OCI-LY1 (cell line): ENCODE data around the gene ELAVL1.
"Not testable (repeated sequence)": the region's sequence is repeated elsewhere in the genome, so short reads cannot be mapped to it uniquely, and the experiment has no call there.

ENCODE experiments used
- H2AFZ ChIP-seq: fragments of 200-600 bp; sonication (generic), shearing (Covaris generic); 2 replicates; pipeline ENCODE4 v1.6.0; 2014; ENCODE audit warnings: antibody characterized with exemption, mild to moderate bottlenecking, low read length
- H3F3A ChIP-seq: fragments of 200-600 bp; sonication (generic), shearing (Covaris generic); 2 replicates; pipeline ENCODE4 v1.6.0; 2014; ENCODE audit warnings: mild to moderate bottlenecking, antibody characterized with exemption, low read length, moderate library complexity; ENCODE audit not compliant: insufficient read depth
- H3K27ac ChIP-seq: fragments of 200-600 bp; sonication (generic); 2 replicates; pipeline ENCODE4 v1.5.1; 2014; ENCODE audit warnings: low read length, mixed run types, mild to moderate bottlenecking, low read depth; ENCODE audit not compliant: poor library complexity, severe bottlenecking
- H3K27me3 ChIP-seq: fragments of 200-600 bp; sonication (generic); 2 replicates; pipeline ENCODE4 v1.6.0; 2014; ENCODE audit warnings: antibody characterized with exemption, mild to moderate bottlenecking, low read length, moderate library complexity; ENCODE audit not compliant: insufficient read depth
- H3K36me3 ChIP-seq: fragments of 200-600 bp; sonication (generic); 2 replicates; pipeline ENCODE4 v1.6.1; 2014; ENCODE audit warnings: mild to moderate bottlenecking, antibody characterized with exemption, low read length, moderate library complexity, mixed read lengths; ENCODE audit not compliant: insufficient read depth
- H3K4me1 ChIP-seq: fragments of 200-600 bp; sonication (generic); 2 replicates; pipeline ENCODE4 v1.5.1; 2014; ENCODE audit warnings: mild to moderate bottlenecking, low read length, moderate library complexity; ENCODE audit not compliant: insufficient read depth, severe bottlenecking
- H3K4me2 ChIP-seq: fragments of 200-600 bp; sonication (generic), shearing (Covaris generic); 2 replicates; pipeline ENCODE4 v1.6.1; 2014; ENCODE audit warnings: low read length
- H3K4me3 ChIP-seq: fragments of 200-600 bp; sonication (generic); 2 replicates; pipeline ENCODE4 v1.5.1; 2014; ENCODE audit warnings: low read length, low read depth, mild to moderate bottlenecking, mixed read lengths; ENCODE audit not compliant: poor library complexity, severe bottlenecking
- H3K79me2 ChIP-seq: fragments of 200-600 bp; shearing (Covaris generic); 2 replicates; pipeline ENCODE4 v1.6.1; 2016; ENCODE audit warnings: mixed run types, low read length, mixed read lengths; ENCODE audit not compliant: insufficient read depth
- H3K9ac ChIP-seq: fragments of 200-600 bp; sonication (generic), shearing (Covaris generic); 2 replicates; pipeline ENCODE4 v1.6.1; 2014; ENCODE audit warnings: mild to moderate bottlenecking, low read length, mixed read lengths
- H3K9me2 ChIP-seq: fragments of 200-600 bp; sonication (generic), shearing (Covaris generic); 2 replicates; pipeline ENCODE4 v1.6.1; 2014; ENCODE audit warnings: low read depth, mild to moderate bottlenecking, low read length, mixed read lengths
- H3K9me3 ChIP-seq: fragments of 200-600 bp; shearing (Covaris generic); 2 replicates; pipeline ENCODE4 v1.6.1; 2014; ENCODE audit warnings: low read length, mixed read lengths
- H4K20me1 ChIP-seq: fragments of 200-600 bp; sonication (generic), shearing (Covaris generic); 2 replicates; pipeline ENCODE4 v1.6.0; 2016; ENCODE audit warnings: mild to moderate bottlenecking, low read length; ENCODE audit not compliant: insufficient read depth
- EZH2 ChIP-seq: fragments of 200-600 bp; sonication (generic), shearing (Covaris generic); IDR thresholded peaks from 2 replicates; pipeline ENCODE4 v1.8.0; 2017; ENCODE audit warnings: borderline replicate concordance, mixed run types, mild to moderate bottlenecking, antibody characterized with exemption, low read length, moderate library complexity, mixed read lengths
- TF ChIP-seq, protein P1 (sequence below): fragments of 200-600 bp; sonication (generic), shearing (Covaris generic); IDR thresholded peaks from 2 replicates; pipeline ENCODE4 v1.5.1; 2017; ENCODE audit warnings: mild to moderate bottlenecking, antibody characterized with exemption, low read length, moderate library complexity, mixed read lengths

The ELAVL1 gene

DNA sequence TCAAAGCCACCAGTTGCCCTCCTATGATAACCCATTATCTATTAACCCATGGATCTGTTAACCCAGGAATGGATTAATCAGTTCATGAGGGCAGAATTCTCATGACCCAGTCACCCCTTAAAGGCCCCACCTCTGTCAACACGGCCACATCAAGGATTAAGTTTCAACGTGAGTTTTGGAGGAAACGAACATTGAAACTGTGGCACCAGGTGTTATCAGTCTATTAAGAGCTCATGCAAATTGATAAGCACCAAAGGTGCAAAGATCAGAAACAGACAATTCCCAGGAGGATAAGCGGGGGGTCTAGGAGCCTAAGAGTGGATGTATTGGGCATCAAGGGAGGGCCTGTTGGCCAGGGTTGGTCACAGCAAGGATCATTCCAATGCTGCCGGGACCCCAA, 19.9 kb upstream of the ELAVL1 start:
- no peak overlapping the region for H3K9ac ChIP-seq
- TF ChIP-seq, protein P1, sequence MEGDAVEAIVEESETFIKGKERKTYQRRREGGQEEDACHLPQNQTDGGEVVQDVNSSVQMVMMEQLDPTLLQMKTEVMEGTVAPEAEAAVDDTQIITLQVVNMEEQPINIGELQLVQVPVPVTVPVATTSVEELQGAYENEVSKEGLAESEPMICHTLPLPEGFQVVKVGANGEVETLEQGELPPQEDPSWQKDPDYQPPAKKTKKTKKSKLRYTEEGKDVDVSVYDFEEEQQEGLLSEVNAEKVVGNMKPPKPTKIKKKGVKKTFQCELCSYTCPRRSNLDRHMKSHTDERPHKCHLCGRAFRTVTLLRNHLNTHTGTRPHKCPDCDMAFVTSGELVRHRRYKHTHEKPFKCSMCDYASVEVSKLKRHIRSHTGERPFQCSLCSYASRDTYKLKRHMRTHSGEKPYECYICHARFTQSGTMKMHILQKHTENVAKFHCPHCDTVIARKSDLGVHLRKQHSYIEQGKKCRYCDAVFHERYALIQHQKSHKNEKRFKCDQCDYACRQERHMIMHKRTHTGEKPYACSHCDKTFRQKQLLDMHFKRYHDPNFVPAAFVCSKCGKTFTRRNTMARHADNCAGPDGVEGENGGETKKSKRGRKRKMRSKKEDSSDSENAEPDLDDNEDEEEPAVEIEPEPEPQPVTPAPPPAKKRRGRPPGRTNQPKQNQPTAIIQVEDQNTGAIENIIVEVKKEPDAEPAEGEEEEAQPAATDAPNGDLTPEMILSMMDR, result no peak
- no peak for TF ChIP-seq EZH2
- H3K9me3 ChIP-seq, result no peaks in the 10 kb centered on the region
- H3K9me2 ChIP-seq, result no peaks in the 10 kb centered on the region
- no peaks in the 10 kb centered on the region for H4K20me1 ChIP-seq
- H3F3A ChIP-seq, result no peaks in the 10 kb centered on the region
- H3K27me3 ChIP-seq, result no peaks in the 10 kb centered on the region
- H3K4me3 ChIP-seq, result no peak overlapping the region
- H3K27ac ChIP-seq, result no peak overlapping the region
- H2AFZ ChIP-seq, result no peak overlapping the region
- no peaks in the 10 kb centered on the region for H3K79me2 ChIP-seq
- no peak overlapping the region for H3K4me2 ChIP-seq
- no peaks in the 10 kb centered on the region for H3K36me3 ChIP-seq
- no peaks in the 10 kb centered on the region for H3K4me1 ChIP-seq

DNA sequence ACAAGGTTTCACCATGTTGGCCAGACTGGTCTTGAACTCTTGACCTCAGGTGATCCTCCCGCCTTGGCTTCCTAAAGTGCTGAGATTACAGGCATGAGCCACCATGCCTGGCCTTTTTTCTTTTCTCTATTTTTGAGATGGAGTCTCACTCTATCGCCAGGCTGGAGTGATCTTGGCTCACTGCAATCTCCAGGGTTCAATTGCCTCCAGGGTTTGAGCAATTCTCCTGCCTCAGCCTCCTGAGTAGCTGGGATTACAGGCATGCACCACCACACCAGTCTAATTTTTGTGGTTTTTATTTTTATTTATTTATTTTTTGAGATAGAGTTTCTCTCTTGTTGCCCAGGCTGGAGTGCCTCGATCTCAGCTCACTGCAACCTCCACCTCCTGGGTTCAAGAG, 18.8 kb upstream of the ELAVL1 start:
- not testable (repeated sequence) for H3K9me2 ChIP-seq, H3K9ac ChIP-seq, H3K9me3 ChIP-seq, H3K4me2 ChIP-seq, H3K79me2 ChIP-seq, H2AFZ ChIP-seq, H3K4me1 ChIP-seq, H3K4me3 ChIP-seq, H3K27ac ChIP-seq, H3F3A ChIP-seq, H3K36me3 ChIP-seq, H3K27me3 ChIP-seq, H4K20me1 ChIP-seq

DNA sequence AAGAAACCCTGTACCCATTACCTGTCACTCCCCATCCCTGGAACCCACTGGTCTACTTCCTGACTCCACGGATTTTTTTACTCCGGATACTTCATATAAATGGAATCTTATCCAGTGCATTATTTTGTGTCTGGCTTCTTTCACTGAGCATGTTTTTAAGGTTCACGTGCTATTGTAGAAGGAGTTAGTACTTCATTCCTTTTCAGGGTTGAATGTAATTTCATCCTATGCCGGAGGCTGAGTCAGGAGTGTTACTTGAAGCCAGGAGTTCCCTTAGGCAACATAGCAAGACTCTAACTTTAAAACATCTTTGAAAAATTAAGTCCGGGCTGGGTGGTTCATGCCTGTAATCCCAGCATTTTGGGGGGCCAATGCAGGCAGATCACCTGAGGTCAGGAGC, 17.9 kb upstream of the ELAVL1 start:
- no peaks in the 10 kb centered on the region for H4K20me1 ChIP-seq
- no peak for TF ChIP-seq EZH2
- TF ChIP-seq, protein P1, result no peak

DNA sequence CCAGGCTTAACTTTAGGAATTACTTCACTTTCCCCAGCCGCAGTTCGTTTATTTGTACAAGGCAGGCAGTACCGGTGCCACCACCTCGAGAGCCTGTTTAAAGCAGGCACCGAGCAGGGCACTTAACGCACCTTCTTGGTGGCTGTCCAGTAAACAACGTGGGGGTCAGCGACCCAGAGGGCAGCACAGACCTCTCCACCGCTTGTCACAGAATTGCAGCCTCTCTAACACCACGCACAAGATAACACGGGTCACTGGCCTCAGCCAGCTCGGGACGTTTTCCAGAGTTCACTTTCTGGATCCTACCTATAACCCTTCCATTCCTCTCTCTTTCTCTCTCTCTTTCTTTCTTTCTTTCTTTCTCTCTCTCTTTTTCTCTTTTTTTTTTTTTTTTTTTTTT, 16.8 kb upstream of the ELAVL1 start:
- Histone ChIP-seq H3K27ac (no peak overlapping the region), H3K9ac (no peak overlapping the region), H3K27me3 (no peaks in the 10 kb centered on the region), H3K4me3 (no peak overlapping the region), H2AFZ (no peak overlapping the region), H3F3A (no peaks in the 10 kb centered on the region), H4K20me1 (no peaks in the 10 kb centered on the region), H3K36me3 (no peaks in the 10 kb centered on the region), H3K79me2 (no peaks in the 10 kb centered on the region), H3K9me3 (no peaks in the 10 kb centered on the region), H3K4me1 (peaks cover 9% of the 10 kb centered on the region), H3K9me2 (no peaks in the 10 kb centered on the region), H3K4me2 (no peak overlapping the region)
- TF ChIP-seq EZH2, result no peak
- TF ChIP-seq, protein P1, result no peak

More for the DNA sequence above, 17.9 kb upstream of the ELAVL1 start:
- Histone ChIP-seq H3F3A (no peaks in the 10 kb centered on the region), H3K79me2 (no peaks in the 10 kb centered on the region), H3K36me3 (no peaks in the 10 kb centered on the region), H3K9ac (no peak overlapping the region), H3K27me3 (no peaks in the 10 kb centered on the region), H3K27ac (no peak overlapping the region), H3K9me3 (no peaks in the 10 kb centered on the region), H3K4me2 (no peak overlapping the region), H2AFZ (no peak overlapping the region), H3K9me2 (no peaks in the 10 kb centered on the region), H3K4me1 (no peaks in the 10 kb centered on the region), H3K4me3 (no peak overlapping the region)
